GM19324 (cell line): ENCODE results near the gene MAP3K13.
"Not testable (repeated sequence)": the region's sequence is repeated elsewhere in the genome, so short reads cannot be mapped to it uniquely, and the experiment has no call there.

Experiments used
- ATAC-seq: cut with Tn5 transposase; IDR thresholded peaks from one replicate; pipeline ENCODE4 v1.9.1; 2021; ENCODE audit warnings: mild to moderate bottlenecking, moderate library complexity; ENCODE audit not compliant: unreplicated experiment, low FRiP score

The MAP3K13 gene

GRCh38 chr3:185439745-185440466, 77.0 kb downstream of the MAP3K13 start:
- ATAC-seq: no peak

DNA sequence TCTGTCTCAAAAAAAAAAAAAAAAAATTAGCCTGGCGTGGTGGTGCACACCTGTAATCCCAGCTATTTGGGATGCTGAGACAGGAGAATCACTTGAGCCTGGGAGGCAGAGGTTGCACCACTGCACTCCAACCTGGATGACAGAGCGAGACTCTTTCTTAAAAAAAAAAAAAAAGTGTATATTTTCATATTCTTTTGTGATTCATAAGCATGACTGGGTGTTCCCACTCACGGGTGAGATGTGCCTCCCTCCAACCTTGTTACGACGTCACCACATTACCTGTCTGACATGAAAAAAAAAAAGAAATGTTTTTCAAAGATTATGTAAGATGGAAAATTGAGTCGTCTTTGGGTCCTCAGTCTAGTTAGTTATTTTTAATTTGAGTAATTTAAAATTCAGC, 79.1 kb downstream of the MAP3K13 start:
- ATAC-seq: no peak

GRCh38 chr3:185444329-185444728, 81.4 kb downstream of the MAP3K13 start:
- ATAC-seq: no peak

DNA sequence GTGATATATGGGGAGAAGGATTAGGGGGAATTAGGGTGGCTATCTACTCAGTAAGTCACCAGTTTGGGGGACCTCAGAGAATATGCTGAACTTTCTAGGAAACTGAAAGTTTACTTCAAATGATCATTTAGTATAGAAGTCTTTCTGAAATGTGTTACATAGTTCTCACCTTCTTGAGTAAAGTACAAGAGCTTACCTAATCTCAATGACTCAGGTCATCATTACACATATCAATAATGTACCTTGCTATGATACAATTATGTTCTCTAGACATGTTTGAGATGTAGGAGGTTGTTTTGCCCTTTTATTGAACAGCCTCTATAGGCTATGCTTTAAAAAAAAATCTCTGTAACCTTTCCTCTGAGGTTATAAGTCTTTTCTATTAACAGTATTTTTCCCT, 85.2 kb downstream of the MAP3K13 start:
- no peak for ATAC-seq

DNA sequence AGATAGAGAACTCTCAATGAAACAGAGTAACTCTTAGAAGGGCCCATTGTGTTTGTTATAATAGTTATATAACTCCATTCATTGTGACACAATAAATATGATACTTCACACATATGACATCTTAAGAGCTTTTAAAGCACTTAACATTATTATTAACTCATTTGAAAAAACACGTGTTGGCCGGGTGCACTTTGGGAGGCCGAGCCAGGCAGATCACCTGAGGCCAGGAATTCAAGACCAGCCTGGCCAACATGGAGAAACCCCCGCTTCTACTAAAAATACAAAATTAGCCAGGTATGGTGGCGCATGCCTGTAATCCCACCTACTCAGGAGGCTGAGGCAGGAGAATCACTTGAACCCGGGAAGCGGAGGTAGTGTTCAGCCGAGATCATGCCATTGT, 88.5 kb downstream of the MAP3K13 start:
- not testable (repeated sequence) for ATAC-seq

GRCh38 chr3:185457376-185457775, 94.4 kb downstream of the MAP3K13 start:
- ATAC-seq: no peak

- ATAC-seq: no peak
These were observed 97.4 kb downstream of the MAP3K13 start for GRCh38 chr3:185460309-185460708.

DNA sequence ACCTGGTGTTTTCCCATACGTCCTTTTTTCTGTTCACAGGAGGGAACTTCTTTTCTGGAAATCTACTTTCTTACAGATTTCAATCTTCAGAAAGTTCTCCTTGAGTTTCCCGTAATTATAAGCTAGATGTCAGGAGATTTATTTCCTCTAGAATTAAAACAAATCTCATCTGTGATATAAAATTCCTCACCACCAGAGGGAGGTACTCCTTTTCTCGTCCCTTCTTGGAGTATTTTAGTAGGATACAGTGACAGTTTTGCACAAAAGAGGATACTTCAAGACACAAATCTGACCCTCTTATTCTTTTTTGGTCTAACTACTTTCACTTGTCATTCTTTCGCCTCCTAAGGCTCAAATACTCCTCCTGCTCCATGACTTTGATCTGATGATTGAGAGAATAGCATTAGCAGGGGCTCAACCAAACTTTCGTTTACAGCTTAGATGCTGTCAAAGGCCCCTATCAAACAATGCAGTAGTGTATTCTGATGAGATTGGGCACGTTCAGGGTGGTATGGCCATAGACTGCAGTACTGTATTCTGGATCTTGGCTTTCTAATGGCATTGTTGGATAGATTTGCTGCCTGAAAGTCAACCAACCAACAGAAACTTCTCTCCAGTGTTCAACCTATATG, 97.9 kb downstream of the MAP3K13 start:
- no peak for ATAC-seq

GRCh38 chr3:185465471-185465870, 102.5 kb downstream of the MAP3K13 start:
- ATAC-seq: no peak

DNA sequence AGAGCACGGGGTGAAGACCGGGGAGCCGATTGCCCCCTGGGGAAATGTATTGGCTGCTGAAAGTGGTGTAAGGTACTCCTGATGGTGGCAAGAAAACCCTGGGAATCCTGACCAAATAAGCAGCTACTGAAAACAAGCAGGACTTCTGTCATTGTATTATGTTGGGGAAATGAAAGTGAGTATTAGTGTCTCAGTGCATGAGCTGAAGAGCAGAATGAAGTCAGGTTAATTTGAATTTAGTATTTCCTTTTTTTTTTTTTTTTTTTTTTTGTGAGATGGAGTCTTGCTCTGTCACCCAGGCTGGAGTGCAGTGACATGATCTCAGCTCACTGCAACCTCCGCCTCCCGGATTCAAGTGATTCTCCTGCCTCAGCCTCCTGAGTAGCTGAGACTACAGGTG, 103.2 kb downstream of the MAP3K13 start:
- ATAC-seq: not testable (repeated sequence)

GRCh38 chr3:185469542-185469941, 106.6 kb downstream of the MAP3K13 start:
- ATAC-seq: no peak

GRCh38 chr3:185470323-185470722, 107.4 kb downstream of the MAP3K13 start:
- no peak for ATAC-seq

GRCh38 chr3:185473290-185473815, 110.4 kb downstream of the MAP3K13 start:
- ATAC-seq: no peak

GRCh38 chr3:185474922-185475321, 112.0 kb downstream of the MAP3K13 start:
- not testable (repeated sequence) for ATAC-seq

GRCh38 chr3:185477316-185477715, 114.4 kb downstream of the MAP3K13 start:
- no peak for ATAC-seq

- no peak for ATAC-seq
These were observed 116.5 kb downstream of the MAP3K13 start for GRCh38 chr3:185479373-185479945.

DNA sequence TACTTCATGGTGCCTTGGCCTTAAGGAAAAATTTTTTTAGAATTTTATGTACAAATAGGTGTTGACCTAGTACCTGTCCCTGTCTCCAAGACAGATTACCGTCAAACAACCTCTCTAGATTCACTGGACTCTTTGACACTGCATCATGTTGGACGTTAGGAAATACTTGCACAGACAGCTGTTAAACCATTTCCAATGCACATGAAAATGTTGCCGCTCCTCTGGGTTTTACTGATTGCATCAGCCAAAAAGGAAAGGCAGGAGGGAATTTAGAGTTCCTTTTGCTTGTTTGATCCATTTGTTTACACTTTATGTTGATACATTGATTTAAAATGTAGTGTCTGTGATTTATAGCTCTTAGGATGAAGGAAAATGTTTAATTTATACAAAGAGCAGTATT, 121.4 kb downstream of the MAP3K13 start:
- no peak for ATAC-seq

DNA sequence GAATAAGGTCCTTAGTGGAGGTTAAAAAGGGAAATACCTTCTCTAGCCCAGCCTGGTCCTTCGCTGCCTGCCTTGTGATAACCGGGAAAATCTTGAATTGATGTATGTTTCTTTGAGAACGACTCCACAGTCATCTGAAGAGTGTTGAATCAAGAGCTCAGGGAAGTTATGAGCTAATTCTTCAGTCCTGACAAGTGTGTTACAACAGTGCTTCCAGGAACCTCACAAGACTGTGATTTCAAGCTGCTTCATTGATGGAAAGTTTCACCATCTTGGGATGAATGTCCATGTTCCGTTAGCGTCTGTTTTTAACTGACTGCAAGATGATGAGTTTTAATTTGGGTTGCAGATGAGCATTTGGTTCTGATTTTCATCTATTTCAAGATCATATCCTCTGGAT, 123.5 kb downstream of the MAP3K13 start:
- no peak for ATAC-seq

DNA sequence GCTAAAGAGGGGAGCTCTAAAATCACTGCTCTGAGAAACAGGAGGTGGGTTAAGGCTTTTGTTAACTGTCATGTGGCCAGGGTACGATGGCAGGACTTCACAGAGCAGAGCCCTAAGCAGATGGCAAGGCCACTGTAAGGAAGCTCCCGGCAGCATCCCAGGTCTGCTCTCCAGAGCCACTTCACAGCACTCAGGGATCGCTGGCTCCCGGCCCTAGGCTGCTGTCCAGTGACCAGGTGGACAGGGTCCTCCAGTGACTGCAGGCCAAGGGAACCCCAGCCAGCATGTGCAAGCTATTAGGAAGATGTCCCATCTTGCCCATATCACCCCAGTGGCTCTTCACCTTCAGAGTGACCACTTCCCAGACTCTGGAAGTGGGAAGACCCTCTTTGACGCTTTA, 125.5 kb downstream of the MAP3K13 start:
- no peak for ATAC-seq

DNA sequence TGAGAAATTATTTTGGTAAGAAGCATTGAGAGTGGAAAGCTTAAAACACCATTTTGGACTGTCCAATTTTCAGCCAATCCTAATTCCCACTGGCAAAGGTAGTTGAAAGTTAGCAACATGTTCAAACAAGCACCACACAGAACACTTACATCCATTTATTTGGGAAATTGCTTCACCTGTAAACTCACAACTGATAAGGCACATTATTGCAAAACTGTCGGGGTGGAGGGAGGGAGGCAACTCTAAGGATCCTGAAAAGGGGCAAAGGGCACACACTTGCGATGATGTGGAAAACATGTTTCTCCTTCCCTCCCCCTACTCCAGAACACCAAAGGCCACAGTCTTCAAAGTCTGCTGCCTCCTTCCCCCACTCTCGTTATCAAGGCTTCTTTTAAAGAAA, 126.5 kb downstream of the MAP3K13 start:
- no peak for ATAC-seq

- ATAC-seq: no peak
These were observed 127.3 kb downstream of the MAP3K13 start for GRCh38 chr3:185490241-185490640.
